GM23338 (cell line): ENCODE results near the gene TNNC1. TPM values are rescaled to one million over a fixed set of nuclear protein-coding genes. Genes with fewer than 3 reads are reported as not detected.

ENCODE experiments used
- ATAC-seq: fragments of 200-7000 bp; cut with Tn5 transposase; 3 replicates; pipeline ENCODE4 v1.9.1; 2020
- DNase-seq: peaks from one replicate; pipeline ENCODE4 v3.0.0-alpha.2; 2015; ENCODE audit warnings: low spot score
- H2AFZ ChIP-seq: fragments of 200-600 bp; sonication (generic); 2 replicates; pipeline ENCODE4 v1.8.0; 2016; ENCODE audit warnings: antibody characterized with exemption, mild to moderate bottlenecking, moderate library complexity
- H3F3A ChIP-seq: fragments of 200-600 bp; sonication (generic); replicated peaks from 2 replicates; pipeline ENCODE4 v1.8.0; 2017; ENCODE audit warnings: antibody characterized with exemption, mixed run types, low read depth
- H3K27ac ChIP-seq: fragments of 200-600 bp; sonication (generic); 2 replicates; pipeline ENCODE4 v1.6.1; 2016; ENCODE audit warnings: low read depth
- H3K27me3 ChIP-seq: fragments of 200-600 bp; sonication (generic); 2 replicates; pipeline ENCODE4 v1.8.0; 2016; ENCODE audit warnings: mild to moderate bottlenecking, mixed run types, moderate library complexity; ENCODE audit not compliant: insufficient read depth
- H3K36me3 ChIP-seq: fragments of 200-600 bp; sonication (generic); 2 replicates; pipeline ENCODE4 v1.8.0; 2016; ENCODE audit warnings: mild to moderate bottlenecking; ENCODE audit not compliant: insufficient read depth
- H3K4me1 ChIP-seq: fragments of 200-600 bp; sonication (generic); 2 replicates; pipeline ENCODE4 v1.8.0; 2016; ENCODE audit warnings: mild to moderate bottlenecking, moderate library complexity; ENCODE audit not compliant: insufficient read depth
- H3K4me2 ChIP-seq: fragments of 200-600 bp; sonication (generic); 2 replicates; pipeline ENCODE4 v1.7.1; 2017; ENCODE audit warnings: mixed run types
- H3K4me3 ChIP-seq: fragments of 200-600 bp; sonication (generic); 2 replicates; pipeline ENCODE4 v1.6.1; 2016; ENCODE audit warnings: mixed run types
- H3K79me2 ChIP-seq: fragments of 200-600 bp; sonication (generic); replicated peaks from 2 replicates; pipeline ENCODE4 v1.8.0; 2017; ENCODE audit warnings: mild to moderate bottlenecking; ENCODE audit not compliant: insufficient read depth
- H3K9me2 ChIP-seq: fragments of 200-600 bp; sonication (generic); 2 replicates; pipeline ENCODE4 v1.8.0; 2017; ENCODE audit not compliant: insufficient read depth
- H4K20me1 ChIP-seq: fragments of 200-600 bp; sonication (generic); replicated peaks from 2 replicates; pipeline ENCODE4 v1.8.0; 2017; ENCODE audit warnings: mild to moderate bottlenecking; ENCODE audit not compliant: insufficient read depth
- H3K27ac Mint-ChIP-seq: 2 replicates; pipeline ENCODE4 v1.8.0; 2020; ENCODE audit warnings: inconsistent platforms, mild to moderate bottlenecking, moderate library complexity, mixed read lengths
- H3K27me3 Mint-ChIP-seq: 3 replicates; pipeline ENCODE4 v1.8.0; 2022; ENCODE audit warnings: low read depth, mild to moderate bottlenecking, moderate library complexity, mixed read lengths, inconsistent platforms; ENCODE audit not compliant: insufficient read depth, poor library complexity
- H3K36me3 Mint-ChIP-seq: 3 replicates; pipeline ENCODE4 v1.8.0; 2021; ENCODE audit warnings: low read depth, mild to moderate bottlenecking, inconsistent platforms, moderate library complexity, mixed read lengths
- H3K4me1 Mint-ChIP-seq: 3 replicates; pipeline ENCODE4 v1.8.0; 2020; ENCODE audit warnings: mild to moderate bottlenecking, inconsistent platforms, mixed read lengths
- H3K4me3 Mint-ChIP-seq: 3 replicates; pipeline ENCODE4 v1.8.0; 2021; ENCODE audit warnings: moderate library complexity, mild to moderate bottlenecking, inconsistent platforms, mixed read lengths
- H3K9me3 Mint-ChIP-seq: 3 replicates; pipeline ENCODE4 v1.8.0; 2020; ENCODE audit warnings: moderate library complexity, mild to moderate bottlenecking, inconsistent platforms, mixed read lengths
- CREB1 ChIP-seq: fragments of 250-450 bp; sonication (Bioruptor Pico); IDR thresholded peaks from 2 replicates; pipeline ENCODE4 v1.5.0; 2020; ENCODE audit warnings: low read depth, mild to moderate bottlenecking, moderate library complexity
- EZH2 ChIP-seq: fragments of 200-600 bp; sonication (generic); IDR thresholded peaks from one replicate; pipeline ENCODE4 v1.8.0; 2017; ENCODE audit warnings: antibody characterized with exemption, mild to moderate bottlenecking, low read depth; ENCODE audit not compliant: unreplicated experiment
- EZH2phosphoT487 ChIP-seq: fragments of 200-600 bp; sonication (generic); IDR thresholded peaks from one replicate; pipeline ENCODE4 v1.8.1; 2018; ENCODE audit warnings: antibody characterized with exemption; ENCODE audit not compliant: unreplicated experiment
- JUNB ChIP-seq: IDR thresholded peaks from one replicate; pipeline ENCODE4 v1.6.1; 2016; ENCODE audit warnings: antibody characterized with exemption; ENCODE audit not compliant: unreplicated experiment
- NANOG ChIP-seq: IDR thresholded peaks from 2 replicates; pipeline ENCODE4 v1.6.1; 2016; ENCODE audit warnings: antibody characterized with exemption, borderline replicate concordance
- POLR2AphosphoS5 ChIP-seq: IDR thresholded peaks from 2 replicates; pipeline ENCODE4 v1.6.1; 2016; ENCODE audit warnings: antibody characterized with exemption, low read depth
- ZNF114 ChIP-seq: fragments of 250-450 bp; sonication (Bioruptor Pico); IDR thresholded peaks from 2 replicates; pipeline ENCODE4 v1.5.0; 2020; ENCODE audit warnings: mild to moderate bottlenecking, moderate library complexity
- ZNF331 ChIP-seq: fragments of 250-450 bp; sonication (Bioruptor Pico); IDR thresholded peaks from 2 replicates; pipeline ENCODE4 v1.5.0; 2020; ENCODE audit warnings: low read depth, mild to moderate bottlenecking, moderate library complexity
- ZNF462 ChIP-seq: fragments of 250-450 bp; sonication (Bioruptor Pico); IDR thresholded peaks from 2 replicates; pipeline ENCODE4 v1.5.0; 2020; ENCODE audit warnings: mild to moderate bottlenecking, moderate library complexity
- polyA plus RNA-seq: library from polyadenylated mRNA; unstranded; fragments of >200 nt; fragmentation: Nextera tagmentation; extraction: Ambion mirVana; gene quantifications from 2 replicates; pipeline ENCODE4 v1.2.1, GENCODE V29; 2016
- total RNA-seq: library from RNA; depleted of rRNA; stranded (reverse); fragments of >200 nt; shearing (Covaris generic); gene quantifications from 2 replicates; pipeline ENCODE4 v1.2.3, GENCODE V29; 2014
- TF ChIP-seq, protein P1 (sequence below), 2 experiments: fragments of 200-600 bp in 1 of 2; sonication (generic) in 1 of 2; conservative IDR thresholded peaks; 2 replicates each; pipeline versions ENCODE4 v1.5.1 to v1.6.1; 2016 to 2017; ENCODE audit warnings: antibody characterized with exemption in 2 of 2, low read depth in 2 of 2, mild to moderate bottlenecking in 2 of 2, moderate library complexity in 1 of 2
- TF ChIP-seq, protein P2 (sequence below): IDR thresholded peaks from one replicate; pipeline ENCODE4 v1.6.1; 2018; ENCODE audit warnings: antibody characterized with exemption; ENCODE audit not compliant: unreplicated experiment

Gene TNNC1
- total and polyA plus RNA-seq, 2 experiments from 2014 or later: 6.5 to 6.9 TPM

DNA sequence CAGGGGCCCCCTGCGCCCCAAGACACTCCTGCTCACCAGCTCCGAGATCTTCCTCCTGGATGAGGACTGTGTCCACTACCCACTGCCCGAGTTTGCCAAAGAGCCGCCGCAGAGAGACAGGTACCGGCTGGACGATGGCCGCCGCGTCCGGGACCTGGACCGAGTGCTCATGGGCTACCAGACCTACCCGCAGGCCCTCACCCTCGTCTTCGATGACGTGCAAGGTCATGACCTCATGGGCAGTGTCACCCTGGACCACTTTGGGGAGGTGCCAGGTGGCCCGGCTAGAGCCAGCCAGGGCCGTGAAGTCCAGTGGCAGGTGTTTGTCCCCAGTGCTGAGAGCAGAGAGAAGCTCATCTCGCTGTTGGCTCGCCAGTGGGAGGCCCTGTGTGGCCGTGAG is 38.2 kb upstream of the TNNC1 start (continued):
- TF ChIP-seq CREB1 (CRISPR knock-in tag): no peak
- TF ChIP-seq, protein P1, sequence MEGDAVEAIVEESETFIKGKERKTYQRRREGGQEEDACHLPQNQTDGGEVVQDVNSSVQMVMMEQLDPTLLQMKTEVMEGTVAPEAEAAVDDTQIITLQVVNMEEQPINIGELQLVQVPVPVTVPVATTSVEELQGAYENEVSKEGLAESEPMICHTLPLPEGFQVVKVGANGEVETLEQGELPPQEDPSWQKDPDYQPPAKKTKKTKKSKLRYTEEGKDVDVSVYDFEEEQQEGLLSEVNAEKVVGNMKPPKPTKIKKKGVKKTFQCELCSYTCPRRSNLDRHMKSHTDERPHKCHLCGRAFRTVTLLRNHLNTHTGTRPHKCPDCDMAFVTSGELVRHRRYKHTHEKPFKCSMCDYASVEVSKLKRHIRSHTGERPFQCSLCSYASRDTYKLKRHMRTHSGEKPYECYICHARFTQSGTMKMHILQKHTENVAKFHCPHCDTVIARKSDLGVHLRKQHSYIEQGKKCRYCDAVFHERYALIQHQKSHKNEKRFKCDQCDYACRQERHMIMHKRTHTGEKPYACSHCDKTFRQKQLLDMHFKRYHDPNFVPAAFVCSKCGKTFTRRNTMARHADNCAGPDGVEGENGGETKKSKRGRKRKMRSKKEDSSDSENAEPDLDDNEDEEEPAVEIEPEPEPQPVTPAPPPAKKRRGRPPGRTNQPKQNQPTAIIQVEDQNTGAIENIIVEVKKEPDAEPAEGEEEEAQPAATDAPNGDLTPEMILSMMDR (conservative IDR thresholded peaks at IDR 0.05; ENCODE audit: low read depth in 2 of 2): no peak
- TF ChIP-seq EZH2: no peak
- TF ChIP-seq, protein P2, sequence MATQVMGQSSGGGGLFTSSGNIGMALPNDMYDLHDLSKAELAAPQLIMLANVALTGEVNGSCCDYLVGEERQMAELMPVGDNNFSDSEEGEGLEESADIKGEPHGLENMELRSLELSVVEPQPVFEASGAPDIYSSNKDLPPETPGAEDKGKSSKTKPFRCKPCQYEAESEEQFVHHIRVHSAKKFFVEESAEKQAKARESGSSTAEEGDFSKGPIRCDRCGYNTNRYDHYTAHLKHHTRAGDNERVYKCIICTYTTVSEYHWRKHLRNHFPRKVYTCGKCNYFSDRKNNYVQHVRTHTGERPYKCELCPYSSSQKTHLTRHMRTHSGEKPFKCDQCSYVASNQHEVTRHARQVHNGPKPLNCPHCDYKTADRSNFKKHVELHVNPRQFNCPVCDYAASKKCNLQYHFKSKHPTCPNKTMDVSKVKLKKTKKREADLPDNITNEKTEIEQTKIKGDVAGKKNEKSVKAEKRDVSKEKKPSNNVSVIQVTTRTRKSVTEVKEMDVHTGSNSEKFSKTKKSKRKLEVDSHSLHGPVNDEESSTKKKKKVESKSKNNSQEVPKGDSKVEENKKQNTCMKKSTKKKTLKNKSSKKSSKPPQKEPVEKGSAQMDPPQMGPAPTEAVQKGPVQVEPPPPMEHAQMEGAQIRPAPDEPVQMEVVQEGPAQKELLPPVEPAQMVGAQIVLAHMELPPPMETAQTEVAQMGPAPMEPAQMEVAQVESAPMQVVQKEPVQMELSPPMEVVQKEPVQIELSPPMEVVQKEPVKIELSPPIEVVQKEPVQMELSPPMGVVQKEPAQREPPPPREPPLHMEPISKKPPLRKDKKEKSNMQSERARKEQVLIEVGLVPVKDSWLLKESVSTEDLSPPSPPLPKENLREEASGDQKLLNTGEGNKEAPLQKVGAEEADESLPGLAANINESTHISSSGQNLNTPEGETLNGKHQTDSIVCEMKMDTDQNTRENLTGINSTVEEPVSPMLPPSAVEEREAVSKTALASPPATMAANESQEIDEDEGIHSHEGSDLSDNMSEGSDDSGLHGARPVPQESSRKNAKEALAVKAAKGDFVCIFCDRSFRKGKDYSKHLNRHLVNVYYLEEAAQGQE: no peak
- no peak for TF ChIP-seq NANOG
- TF ChIP-seq POLR2AphosphoS5: no peak
- TF ChIP-seq EZH2phosphoT487: no peak

- Mint-ChIP-seq H3K4me1 (peaks cover 8% of the 10 kb centered on the region; the same call in 2 of the 3 replicates), H3K9me3 (no peaks in the 10 kb centered on the region), H3K27me3 (peaks cover 16% of the 10 kb centered on the region), H3K4me3 (no peak overlapping the region), H3K27ac (no peak overlapping the region), H3K36me3 (peaks cover 40% of the 10 kb centered on the region)
- Histone ChIP-seq H3K4me3 (no peak overlapping the region), H3K4me1 (no peaks in the 10 kb centered on the region), H4K20me1 (no peaks in the 10 kb centered on the region), H3K79me2 (no peaks in the 10 kb centered on the region), H3K27me3 (no peaks in the 10 kb centered on the region), H3F3A (no peaks in the 10 kb centered on the region), H3K4me2 (no peak overlapping the region), H3K27ac (no peak overlapping the region), H3K9me2 (no peaks in the 10 kb centered on the region), H3K36me3 (0 out of 2 replicates have a peak, but pooled peaks cover 4% of the 10 kb centered on the region), H2AFZ (no peak overlapping the region)
- DNase-seq: no peak
- no peak for ATAC-seq
- TF ChIP-seq EZH2 (no peak), NANOG (no peak), ZNF462 (CRISPR knock-in tag) (no peak), CREB1 (CRISPR knock-in tag) (no peak), JUNB (no peak), ZNF114 (CRISPR knock-in tag) (no peak), POLR2AphosphoS5 (no peak), ZNF331 (CRISPR knock-in tag) (no peak), EZH2phosphoT487 (no peak)
These were observed 37.2 kb upstream of the TNNC1 start for GRCh38 chr3:52490939-52491526.
